Fibroblast of the aortic adventitia (primary cell): Measurements from ENCODE around the gene UAP1L1. TPM values are rescaled to one million over a fixed set of nuclear protein-coding genes. Genes with fewer than 3 reads are reported as not detected.

Experiments used
- DNase-seq: peaks from one replicate; pipeline ENCODE4 v3.0.0-alpha.2; 2010; ENCODE audit warnings: low read depth
- H3K4me3 ChIP-seq: 2 replicates; pipeline ENCODE4 v1.5.1; 2011; ENCODE audit warnings: low read depth, mild to moderate bottlenecking, control low read depth, low read length, moderate library complexity
- total RNA-seq: library from RNA; depleted of rRNA; stranded (reverse); fragments of >200 nt; gene quantifications from 2 replicates; pipeline ENCODE4 v1.2.3, GENCODE V29; 2012; ENCODE audit warnings: low replicate concordance
- TF ChIP-seq, protein P1 (sequence below): IDR thresholded peaks from 2 replicates; pipeline ENCODE4 v1.5.1; 2011; ENCODE audit warnings: mild to moderate bottlenecking, low read length, control low read depth, inconsistent platforms; ENCODE audit not compliant: insufficient read depth

Gene UAP1L1
- total RNA-seq, 1 donor: 12.7 TPM

DNA sequence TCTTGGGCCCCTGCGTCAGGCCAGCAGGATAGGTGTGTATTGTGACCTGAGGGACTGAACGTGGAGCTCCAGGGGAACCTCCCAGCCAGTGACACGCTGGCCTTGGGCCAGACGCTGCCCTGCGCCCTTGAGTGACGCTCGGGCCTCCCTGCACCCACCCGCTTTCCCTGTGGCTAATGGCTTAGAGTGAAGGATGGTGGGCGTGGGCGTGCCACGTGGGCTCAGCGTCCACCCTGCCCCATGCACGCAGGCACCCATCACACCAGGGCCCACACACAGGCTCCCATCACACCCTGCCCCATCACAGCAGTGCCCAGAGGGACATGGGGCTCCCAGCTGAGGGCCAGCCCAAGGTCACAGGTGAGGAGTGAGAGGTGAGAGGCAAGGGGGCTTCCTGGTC is 40.3 kb upstream of the UAP1L1 start:
- no peak for DNase-seq
- TF ChIP-seq, protein P1, sequence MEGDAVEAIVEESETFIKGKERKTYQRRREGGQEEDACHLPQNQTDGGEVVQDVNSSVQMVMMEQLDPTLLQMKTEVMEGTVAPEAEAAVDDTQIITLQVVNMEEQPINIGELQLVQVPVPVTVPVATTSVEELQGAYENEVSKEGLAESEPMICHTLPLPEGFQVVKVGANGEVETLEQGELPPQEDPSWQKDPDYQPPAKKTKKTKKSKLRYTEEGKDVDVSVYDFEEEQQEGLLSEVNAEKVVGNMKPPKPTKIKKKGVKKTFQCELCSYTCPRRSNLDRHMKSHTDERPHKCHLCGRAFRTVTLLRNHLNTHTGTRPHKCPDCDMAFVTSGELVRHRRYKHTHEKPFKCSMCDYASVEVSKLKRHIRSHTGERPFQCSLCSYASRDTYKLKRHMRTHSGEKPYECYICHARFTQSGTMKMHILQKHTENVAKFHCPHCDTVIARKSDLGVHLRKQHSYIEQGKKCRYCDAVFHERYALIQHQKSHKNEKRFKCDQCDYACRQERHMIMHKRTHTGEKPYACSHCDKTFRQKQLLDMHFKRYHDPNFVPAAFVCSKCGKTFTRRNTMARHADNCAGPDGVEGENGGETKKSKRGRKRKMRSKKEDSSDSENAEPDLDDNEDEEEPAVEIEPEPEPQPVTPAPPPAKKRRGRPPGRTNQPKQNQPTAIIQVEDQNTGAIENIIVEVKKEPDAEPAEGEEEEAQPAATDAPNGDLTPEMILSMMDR: no peak
- H3K4me3 ChIP-seq: no peak overlapping the region

DNA sequence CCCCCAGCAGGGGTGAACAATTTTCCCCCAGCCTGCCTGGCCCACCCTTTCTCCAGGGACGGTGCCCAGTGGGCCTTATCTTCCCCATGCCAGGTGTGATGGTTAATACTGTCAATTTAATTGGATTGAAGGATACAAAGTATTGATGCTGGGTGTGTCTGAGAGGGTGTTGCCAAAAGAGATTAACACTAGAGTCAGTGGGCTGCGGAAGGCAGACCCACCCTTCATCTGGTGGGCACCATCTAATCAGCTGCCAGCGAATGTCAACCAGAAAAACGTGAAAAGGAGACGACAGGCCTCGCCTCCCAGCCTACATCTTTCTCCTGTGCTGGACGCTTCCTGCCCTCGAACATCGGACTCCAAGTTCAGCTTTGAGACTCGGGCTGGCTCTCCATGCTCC is 39.8 kb upstream of the UAP1L1 start:
- no peak overlapping the region for H3K4me3 ChIP-seq
- TF ChIP-seq, protein P1: no peak
- DNase-seq: no peak

DNA sequence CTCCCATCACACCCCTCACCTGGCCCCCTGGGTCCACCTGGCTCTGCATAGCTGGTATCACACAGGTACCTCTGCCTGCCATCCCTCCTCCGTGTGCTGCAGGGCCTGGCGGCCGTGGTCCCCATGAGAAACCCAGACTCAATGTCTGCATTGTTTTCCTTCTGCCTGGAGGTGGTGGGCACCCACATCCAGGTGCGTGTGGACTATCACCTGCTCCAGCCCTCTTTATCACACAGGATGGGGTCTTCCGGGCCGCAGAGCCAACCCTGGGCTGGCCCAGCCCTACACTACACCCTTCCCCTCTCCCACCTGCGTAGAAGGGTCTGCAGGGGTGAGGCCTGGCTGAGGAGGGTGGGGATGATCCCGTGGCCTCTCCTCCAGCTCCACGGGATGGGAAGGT is 38.4 kb upstream of the UAP1L1 start:
- TF ChIP-seq, protein P1: no peak
- DNase-seq: no peak
- no peak overlapping the region for H3K4me3 ChIP-seq

DNA sequence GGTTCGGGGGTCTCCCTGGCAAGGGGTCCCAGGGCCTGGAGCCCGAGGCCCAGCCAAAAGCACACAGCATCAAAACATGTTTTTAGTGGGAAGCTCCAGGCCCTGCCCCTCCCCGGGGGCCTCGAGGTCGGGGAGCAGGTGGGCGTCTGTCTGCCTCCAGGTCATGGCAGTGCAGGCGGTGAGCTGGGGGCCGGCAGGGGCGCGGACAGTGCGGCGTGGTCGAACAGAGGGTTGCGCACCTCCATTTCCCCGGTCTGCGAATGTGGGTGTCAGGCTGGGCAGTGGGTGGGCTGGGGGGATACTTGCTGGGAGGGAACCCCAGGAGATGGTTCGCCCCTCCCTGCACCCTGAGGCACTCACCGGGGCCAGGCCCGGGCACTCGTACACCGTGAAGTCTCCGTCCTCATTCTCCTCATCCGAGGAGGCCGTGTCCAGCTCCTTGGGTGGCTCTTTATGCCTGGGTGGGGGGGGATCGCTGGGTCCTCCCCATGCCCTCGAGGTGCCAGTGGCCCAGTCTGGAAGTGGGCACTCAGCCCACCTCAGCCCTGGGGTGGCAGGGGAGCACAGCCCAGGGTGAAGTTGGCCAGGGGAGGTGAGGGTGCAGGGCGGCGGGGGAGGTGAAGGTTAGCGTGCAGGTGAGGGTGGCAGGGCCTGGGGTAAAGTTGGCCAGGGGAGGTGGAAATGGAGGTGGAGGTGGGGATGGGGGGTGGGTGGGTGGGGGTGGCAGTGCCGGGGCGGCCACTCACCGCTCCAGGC is 37.5 kb upstream of the UAP1L1 start:
- no peak for DNase-seq
- TF ChIP-seq, protein P1: no peak

DNA sequence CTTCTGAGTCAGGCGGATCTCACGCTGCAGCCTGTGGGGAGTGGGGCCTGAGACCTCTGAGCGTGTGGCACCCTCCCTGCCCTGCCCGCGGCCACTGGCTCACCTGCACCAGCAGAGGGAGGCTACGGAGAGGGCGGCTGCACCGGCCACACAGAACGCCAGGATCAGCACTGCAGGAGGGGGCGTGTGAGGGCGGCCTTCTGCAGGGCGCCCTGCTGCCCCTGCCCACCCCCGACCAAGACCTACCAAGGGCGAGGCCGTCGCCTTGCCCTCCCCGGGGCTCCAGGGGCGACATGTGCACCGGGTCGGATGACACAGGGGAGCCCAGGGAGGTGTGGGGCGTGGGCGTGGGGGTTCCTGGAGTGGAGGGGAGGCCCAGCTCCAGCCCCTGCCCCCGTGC is 36.7 kb upstream of the UAP1L1 start:
- H3K4me3 ChIP-seq: no peak overlapping the region
- TF ChIP-seq, protein P1: no peak
- DNase-seq: no peak

More for the DNA sequence above, 37.5 kb upstream of the UAP1L1 start:
- H3K4me3 ChIP-seq: no peak overlapping the region

DNA sequence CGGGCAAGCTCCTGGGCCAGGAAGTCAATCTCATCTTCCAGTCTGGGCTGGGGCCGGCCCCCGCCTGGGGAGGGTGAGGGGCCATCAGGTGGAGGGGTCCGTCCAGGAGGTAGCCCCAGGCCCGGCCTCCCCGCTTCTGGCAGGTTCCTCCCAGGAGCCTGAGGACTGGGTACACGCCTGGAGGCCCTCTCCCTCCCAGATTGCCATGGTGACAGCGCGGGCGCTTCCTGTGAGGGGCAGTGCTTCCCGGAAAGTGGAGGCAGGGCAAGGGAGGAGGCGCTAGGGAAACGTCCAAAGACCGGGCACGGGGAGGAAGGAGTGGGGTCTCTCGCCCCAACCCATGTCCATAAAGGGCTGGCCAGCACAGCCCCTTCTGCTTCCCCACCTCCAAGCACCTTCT is 36.2 kb upstream of the UAP1L1 start:
- TF ChIP-seq, protein P1: no peak
- H3K4me3 ChIP-seq: no peak overlapping the region
- DNase-seq: no peak
